SW480 (cell line): ENCODE measurements around the gene BAG5.

ENCODE experiments used
- DNase-seq: peaks from one replicate; pipeline ENCODE4 v3.0.0-alpha.2; 2016; ENCODE audit warnings: low spot score

The BAG5 gene

DNA sequence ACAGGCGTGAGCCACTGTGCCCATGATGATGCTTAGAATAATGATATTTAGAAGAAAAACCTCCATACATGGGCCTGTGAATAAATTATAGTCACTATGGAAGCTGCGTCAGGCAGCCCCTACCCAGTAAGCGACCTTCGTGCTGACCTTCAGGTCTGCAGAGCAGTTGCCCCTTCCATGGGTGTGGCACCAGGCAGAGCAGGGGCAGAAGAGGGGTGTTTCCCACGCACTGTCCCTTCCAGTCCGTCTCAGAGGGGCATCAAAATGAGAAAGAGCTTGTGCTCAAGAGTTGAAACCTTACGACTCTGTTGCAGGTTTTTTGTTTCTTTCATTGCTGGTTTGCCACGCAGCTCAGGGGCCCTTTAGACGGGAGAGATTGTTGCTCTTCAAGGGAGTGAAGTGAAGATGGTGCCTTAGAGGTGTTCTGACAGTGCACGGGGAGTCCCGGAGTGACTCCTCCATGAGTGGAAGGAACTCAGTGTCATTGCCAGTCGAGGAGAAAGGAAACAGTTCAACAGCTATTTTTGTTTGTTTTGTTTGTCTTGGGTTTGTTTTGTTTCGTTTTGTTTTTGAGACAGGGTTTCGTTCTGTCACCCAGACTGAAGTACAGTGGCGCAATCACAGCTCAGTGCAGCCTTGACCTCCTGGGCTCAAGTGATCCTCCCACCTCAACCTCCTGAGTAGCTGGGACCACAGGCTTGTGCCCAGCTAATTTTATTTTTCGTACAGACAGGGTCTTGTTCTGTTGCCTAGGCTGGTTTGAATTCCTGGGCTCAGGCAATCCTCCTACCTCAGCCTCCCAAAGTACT lies 53.7 kb downstream of the BAG5 start:
- no peak for DNase-seq

- no peak for DNase-seq
Measured at GRCh38 chr14:103507751-103508150, 54.7 kb downstream of the BAG5 start.
